ENCODE data around the gene PEX10.

The PEX10 gene

GRCh38 chr1:2455757-2456156, 43.4 kb upstream of the PEX10 start:
- DNase-seq (ENCODE audit: insufficient read length, low spot score) (no peak), FAIRE-seq (no peak)
- TF ChIP-seq CTCF (IDR thresholded peaks at IDR 0.05; ENCODE audit: insufficient read depth, missing control alignments), result no peak

GRCh38 chr1:2454227-2454626, 41.9 kb upstream of the PEX10 start:
- TF ChIP-seq CTCF (IDR thresholded peaks at IDR 0.05; ENCODE audit: insufficient read depth, missing control alignments), result no peak
- DNase-seq (ENCODE audit: insufficient read length, low spot score) (no peak), FAIRE-seq (no peak)

- no peak for DNase-seq (ENCODE audit: insufficient read length, low spot score)
- no peak for FAIRE-seq
- TF ChIP-seq CTCF (IDR thresholded peaks at IDR 0.05; ENCODE audit: insufficient read depth, missing control alignments), result no peak
Measured at GRCh38 chr1:2452932-2453315, 40.6 kb upstream of the PEX10 start.

- no peak for TF ChIP-seq CTCF (IDR thresholded peaks at IDR 0.05; ENCODE audit: insufficient read depth, missing control alignments)
- FAIRE-seq (no peak), DNase-seq (ENCODE audit: insufficient read length, low spot score) (no peak)
Measured at GRCh38 chr1:2452201-2452931, 40.0 kb upstream of the PEX10 start.

- DNase-seq (ENCODE audit: insufficient read length, low spot score), result no peak
- FAIRE-seq, result no peak
- TF ChIP-seq CTCF (IDR thresholded peaks at IDR 0.05; ENCODE audit: insufficient read depth, missing control alignments), result no peak
Measured at GRCh38 chr1:2451741-2452140, 39.4 kb upstream of the PEX10 start.

- no peak for TF ChIP-seq CTCF (IDR thresholded peaks at IDR 0.05; ENCODE audit: insufficient read depth, missing control alignments)
- no peak for FAIRE-seq
Measured at GRCh38 chr1:2449636-2450454, 37.5 kb upstream of the PEX10 start.

GRCh38 chr1:2448098-2448445, 35.7 kb upstream of the PEX10 start:
- FAIRE-seq (no peak), DNase-seq (ENCODE audit: insufficient read length, low spot score) (no peak)
- no peak for TF ChIP-seq CTCF (IDR thresholded peaks at IDR 0.05; ENCODE audit: insufficient read depth, missing control alignments)

More at GRCh38 chr1:2449636-2450454, 37.5 kb upstream of the PEX10 start:
- no peak for DNase-seq (ENCODE audit: insufficient read length, low spot score)

All from D721Med (cell line).